NAMALWA (cell line): Measurements from ENCODE around the gene APBA2.

Experiments used
- DNase-seq: peaks from one replicate; pipeline ENCODE4 v3.0.0-alpha.2; 2015; ENCODE audit warnings: low spot score

The APBA2 gene

DNA sequence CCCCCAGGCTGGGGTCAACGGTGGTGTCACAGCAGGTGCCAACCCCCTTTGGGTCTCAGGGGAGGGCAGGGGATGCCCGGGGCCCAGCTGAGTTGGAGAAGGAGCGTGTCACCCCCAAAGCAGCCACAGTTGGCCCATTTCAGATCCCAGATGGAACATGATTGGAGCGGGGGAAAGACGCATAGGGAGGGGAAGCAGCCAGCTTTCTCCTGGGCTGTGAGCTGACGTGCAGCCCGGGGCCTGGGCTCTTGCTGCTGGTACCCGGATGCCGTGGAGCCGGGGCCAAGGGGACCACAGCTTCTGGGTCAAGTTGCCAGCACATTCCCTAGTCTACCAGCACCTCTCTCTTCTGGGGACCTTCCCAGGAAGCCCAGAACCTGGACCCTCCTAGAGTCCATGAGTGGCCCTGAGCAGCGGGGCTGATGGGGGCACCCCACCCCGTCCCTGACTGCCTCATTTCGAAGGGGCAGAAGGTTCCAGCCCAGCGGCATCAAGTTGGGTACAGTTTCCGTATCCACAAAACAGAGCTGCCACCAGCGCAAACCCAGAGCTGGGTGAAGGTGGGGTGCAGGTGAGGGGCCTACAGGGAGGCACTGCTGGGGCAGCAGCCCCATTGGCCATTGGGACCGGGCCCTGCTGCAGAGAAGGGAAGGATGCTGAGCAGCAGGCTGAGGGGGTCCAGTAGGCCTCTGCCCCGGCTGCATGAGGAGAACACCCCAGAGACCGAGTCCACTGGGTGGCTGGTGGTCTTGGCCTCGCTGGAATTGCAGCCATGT lies 235.0 kb downstream of the APBA2 start:
- DNase-seq = no peak

DNA sequence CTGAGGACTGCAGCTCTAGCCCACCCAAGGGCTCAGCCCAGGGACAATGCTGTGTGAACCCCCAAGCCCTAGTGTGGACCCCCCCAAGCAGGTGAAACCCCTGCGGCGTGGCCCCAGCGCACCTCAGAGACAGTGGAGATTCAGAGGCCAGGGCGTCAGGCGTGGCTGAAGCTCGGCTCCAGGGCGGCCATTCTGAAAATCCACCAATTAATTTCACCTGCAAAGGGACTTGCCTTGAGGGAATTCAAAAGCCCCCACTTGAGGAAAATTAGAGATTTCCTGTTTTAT lies 235.5 kb downstream of the APBA2 start:
- no peak for DNase-seq

DNA sequence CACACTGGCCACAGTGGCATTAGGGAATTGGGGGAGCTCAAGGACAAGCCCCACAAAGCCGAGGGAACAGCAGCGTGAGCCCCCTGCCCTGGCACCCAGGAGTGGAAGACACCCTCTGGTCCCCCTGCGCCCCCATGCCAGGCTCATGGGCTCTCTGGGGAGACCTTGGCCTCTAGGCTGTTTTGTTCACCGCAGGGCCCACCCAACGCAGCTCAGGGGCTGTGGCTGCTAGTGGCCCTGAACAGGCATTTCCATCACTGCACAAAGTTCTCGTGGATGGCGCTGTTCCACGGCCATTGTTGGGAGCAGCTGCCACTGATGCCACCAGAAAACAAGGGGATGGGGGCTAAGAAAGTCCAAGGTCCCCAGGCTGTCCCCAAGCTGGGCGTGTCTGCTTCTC lies 236.1 kb downstream of the APBA2 start:
- no peak for DNase-seq

DNA sequence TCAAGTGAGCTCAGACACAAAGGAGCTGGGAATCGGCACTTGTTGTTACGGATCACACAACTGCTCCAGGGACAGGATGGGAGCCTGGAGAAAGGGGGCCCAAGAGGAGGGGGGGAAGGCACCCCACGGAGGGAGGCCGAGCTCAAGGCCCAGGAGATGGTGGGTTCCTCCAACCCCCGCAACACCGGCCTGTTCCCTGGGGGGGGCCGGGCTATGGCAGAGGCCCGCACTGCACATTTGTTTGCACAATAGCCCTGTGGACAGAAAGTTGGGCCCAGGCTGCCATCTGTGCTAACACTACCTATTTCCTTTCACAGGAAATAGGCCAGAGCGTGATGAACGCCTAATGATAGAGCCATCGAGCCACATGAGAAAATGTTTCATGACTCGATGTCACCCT lies 236.7 kb downstream of the APBA2 start:
- DNase-seq = no peak

DNA sequence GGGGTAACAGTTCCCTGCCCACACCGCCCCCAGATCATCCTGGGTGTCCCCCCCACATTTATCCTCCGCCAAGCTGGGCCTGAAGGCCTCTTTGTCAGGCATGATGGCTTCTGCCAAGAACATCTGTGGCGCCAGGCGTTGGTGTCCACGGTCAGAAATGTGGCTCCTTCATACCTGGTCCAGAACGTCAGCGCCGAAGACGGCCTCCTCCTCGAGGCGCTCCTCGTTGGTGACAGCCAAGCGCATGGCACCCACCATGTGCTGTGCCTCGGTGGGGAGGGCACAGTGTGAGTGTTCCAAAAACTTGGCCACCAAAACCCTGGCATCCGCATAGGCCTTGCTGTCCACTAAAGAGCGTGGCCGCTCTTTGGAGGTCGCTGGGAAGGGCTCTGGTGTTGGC lies 237.4 kb downstream of the APBA2 start:
- no peak for DNase-seq

DNA sequence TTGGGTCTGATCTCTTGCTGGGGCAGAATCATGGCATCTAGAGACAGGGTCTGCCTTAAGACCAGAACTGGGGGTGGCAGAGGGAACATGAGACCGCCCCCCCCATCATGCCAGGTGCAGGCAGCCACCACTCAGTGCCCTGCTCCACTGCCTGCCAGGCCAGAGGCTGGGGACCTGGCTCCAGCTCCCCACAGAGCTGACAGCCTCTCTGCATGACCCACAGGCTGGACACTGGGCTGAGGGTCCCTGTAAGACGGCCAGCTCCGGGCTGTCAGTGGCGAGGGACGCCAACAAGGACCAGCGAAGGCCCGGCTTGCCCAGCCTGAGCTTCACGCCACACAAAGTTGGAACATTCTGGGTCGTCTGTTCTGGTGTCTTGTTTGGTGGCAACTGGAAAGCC lies 238.2 kb downstream of the APBA2 start:
- DNase-seq = no peak

DNA sequence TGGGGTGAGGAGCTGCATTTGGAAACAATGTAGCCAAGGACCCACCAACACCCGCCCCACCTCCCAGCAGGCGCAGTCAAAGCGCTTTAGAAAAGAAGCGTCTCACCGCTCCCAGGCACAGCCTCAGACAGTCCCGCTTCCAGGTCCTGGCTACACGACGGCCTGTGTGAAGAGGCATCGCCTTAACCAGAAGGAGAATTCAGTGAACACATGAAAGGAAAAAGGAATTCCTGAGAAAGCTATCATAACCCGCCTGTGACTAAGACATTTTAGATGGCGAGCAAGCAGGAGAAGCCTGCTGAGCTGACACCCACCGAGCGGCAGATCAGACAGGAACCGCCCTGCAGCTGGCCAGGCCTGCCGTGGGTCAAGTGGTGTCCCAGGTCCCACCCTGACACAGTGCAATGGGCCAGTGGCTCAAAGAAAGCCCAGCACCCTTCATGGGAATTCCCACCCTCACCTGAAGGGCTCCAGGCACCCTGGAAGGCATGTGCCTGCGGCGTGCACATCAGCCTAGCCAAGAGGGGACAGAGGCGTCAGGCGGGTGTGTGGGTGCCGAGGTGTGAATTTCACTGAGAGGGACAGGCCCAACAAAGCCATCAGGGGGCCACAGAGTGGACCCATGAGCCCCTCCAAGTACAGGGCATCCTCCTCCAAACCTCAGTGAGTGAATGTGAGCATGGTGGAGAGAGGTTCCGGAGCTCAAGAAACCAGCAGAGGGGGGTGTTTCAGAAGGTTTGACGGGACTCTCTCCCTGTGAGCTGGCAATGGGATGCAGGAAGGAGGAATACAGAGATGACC lies 239.0 kb downstream of the APBA2 start:
- no peak for DNase-seq

DNA sequence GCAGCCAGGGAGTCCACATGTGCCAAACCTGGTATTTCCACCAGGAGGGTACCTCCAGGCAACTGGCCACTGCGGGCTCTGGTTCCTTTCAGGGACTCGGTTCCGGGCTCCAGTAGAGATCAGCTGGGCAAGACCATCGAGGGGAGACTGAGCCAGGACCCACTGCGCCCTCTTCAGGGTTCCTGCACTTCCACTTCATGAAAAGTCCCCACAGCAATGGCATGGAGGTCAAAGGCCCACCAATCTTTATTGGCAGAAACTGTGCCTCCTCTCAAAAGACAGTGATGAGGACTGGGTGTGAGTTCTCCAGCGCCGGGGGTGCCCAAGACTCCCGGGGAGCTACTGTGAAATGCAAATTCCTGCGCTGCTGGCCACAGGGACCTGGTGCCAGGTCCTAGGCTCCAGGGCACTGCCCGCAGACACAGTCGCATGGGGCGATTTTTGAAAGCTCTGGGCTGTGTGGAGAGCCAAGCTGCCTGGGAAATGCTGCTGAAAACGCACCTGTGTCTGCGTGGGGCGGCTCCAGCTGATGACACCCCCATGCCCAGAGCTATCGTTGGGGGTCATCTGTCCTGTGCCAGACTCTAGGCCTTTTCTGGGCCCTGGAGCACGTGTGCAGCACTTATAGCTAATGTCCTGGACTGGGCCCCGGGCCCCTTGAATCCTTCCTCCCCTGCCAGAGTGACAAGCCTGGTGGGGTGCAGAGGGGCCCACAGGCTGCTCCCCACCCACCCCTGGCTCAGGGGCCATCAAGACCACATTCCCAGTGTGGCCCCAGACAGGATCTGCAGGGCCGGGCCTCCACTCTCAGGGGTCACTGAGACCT lies 239.8 kb downstream of the APBA2 start:
- DNase-seq = no peak

DNA sequence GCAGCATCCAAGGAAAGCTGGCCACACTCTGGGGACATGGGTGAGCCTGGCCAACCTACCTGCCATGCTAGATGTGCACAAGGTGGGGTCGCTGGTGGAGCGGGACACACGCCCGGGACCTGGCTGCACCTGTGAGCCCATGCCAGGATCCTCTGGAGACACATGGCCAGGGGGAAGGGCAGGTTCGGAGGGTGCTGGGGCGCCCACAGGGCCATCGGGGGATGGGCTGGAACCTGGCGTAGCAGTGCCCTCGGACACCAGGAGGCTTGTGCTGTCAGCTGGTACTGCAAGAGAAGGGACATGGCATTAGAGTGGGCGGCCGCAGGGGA lies 240.4 kb downstream of the APBA2 start:
- DNase-seq = no peak

DNA sequence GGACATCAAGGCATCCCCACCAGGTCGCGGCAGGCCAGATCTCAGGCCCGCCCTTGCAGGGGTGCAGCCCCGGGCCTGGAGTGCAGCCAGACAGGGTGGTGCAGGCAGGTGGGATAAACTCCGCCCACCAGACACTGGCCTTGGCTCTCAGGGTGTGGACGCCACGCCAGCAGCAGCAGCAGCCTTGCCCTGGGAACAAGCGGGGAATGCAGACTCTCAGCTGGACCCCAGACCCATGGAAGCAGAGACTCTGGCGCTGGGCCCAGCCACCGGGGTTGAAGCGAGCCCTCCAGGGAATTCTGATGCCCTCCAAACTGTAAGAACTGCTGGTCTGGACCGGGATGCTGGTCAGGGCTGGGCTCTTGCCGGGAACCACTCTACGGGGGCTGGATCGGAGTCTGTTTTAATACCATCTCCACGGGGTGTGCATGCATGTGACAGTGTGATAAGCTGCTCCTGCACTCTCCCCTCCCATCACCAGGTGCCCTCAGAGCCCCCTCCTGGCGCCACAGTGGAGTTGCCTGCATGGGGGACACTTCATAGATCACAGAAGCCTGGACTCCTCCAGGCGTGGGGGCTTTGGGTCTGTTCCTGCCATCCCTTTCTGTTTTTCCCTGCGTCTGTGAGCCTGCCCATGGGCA lies 241.2 kb downstream of the APBA2 start:
- DNase-seq = peak; percentile 45

DNA sequence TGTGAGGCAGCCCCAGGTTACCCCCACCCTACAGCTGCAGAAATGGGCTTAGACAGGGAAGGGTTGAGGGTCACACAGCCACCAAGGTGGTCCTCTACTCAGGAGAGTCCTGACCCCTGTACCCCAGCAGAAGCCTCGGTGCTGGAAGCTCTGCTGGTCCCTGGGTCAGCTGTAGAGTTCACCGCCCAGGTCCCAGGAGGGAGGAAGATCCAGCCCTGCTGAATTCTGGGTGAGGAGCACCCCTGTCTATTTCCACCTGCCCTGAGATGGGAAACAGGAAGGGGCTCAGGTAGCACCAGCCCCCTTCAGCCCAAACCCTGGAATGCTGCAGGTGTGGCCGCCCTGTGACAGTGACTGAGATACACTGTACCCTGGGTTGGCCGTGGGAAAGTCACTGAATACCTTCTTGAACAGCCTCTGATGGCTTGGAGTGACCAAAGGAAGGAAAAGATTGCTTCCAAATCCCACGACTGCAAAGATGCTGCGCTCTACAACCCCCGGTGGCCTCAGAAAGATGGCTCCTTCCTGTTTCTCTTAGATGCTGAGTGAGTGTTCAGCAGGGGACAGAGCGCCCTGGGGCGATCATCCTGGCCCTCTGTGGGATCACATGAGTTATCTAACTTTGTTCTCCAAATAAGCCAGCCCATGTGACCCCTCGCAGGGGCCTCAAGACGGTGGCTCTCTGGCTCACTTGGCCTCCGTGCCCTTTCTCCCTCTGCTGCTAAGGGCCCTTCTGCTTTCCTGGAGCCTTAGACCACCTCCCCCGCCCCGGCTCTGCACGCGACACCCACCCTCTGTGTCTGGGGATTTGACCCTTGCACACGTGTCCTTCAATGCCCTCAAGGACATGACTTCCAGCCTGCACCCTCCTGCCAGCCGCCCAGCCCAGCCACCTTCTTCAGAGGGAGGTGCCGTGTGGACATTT lies 242.0 kb downstream of the APBA2 start:
- DNase-seq = no peak

DNA sequence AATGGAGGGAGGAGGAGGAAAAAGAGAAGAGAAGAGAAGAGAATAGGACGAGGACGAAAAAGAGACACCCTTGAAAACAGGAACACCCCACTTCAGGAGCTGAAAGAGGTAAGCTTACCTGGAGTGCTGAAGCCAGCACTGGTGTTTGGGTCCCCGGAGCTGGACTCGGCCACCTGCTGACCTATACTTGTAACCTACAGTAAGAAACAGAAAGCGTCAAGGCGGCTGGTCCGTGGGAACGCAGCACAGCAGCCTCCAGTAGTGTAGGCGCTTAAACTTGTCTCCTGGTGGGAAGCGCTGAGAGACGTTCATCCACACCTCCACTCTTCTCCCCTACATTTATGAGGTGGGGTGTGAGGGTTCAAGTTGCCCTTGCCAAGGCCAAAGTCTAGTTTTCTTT lies 242.9 kb downstream of the APBA2 start:
- DNase-seq = no peak

DNA sequence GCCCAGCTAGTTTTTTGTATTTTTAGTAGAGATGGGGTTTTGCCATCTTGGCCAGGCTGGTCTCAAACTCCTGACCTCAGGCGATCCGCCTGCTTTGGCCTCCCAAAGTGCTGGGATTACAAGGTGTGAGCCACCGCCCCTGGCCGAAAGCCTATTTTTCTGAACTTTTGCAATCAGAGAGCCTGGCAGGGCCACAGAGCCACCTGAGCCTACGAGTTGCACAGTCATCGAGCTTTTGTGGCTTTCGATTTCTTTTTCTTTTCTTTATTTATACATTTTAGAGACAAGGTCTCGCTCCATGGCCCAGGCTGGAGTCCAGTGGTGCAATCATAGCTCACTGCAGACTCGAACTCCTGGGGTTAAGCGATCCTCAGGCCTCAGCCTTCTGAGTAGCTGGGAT lies 243.4 kb downstream of the APBA2 start:
- no peak for DNase-seq

DNA sequence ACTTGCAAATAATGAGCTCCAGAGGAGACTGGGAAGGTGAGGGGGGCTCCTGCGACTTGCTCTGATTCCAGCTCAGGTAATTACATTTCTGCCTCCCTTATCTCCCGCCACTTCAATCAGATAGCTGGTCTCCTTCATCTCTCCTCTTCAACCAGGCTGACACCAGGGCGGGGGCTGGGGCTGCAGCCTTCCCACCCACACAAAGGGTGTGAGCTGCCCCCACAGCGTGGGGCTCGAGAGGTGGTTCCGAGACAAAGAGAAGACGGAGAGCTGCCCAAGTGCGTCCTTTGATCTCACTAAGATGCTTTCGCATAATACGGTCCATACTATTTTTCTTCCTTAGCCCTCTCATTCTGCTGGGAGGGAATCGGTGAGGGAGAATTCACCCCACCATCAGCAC lies 244.2 kb downstream of the APBA2 start:
- DNase-seq = no peak

DNA sequence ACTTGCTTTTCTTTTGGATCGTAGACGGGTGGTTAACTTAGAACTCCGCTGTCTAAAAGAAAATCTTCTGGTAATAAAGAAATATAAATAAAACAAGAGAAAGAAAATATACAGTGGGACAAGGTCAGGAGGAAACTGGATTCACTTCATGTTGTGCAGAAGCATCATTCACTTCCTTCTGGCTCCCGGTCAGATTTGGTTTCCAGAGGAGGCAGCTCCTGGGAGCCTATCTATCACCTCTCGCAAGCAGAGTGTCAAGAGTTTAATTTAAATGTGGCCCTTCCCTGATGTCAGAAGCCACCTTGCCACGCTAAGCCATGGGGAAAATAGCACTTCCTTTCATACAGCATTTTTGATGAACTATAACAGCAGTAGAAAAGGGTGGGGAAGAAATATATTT lies 244.7 kb downstream of the APBA2 start:
- DNase-seq = no peak

DNA sequence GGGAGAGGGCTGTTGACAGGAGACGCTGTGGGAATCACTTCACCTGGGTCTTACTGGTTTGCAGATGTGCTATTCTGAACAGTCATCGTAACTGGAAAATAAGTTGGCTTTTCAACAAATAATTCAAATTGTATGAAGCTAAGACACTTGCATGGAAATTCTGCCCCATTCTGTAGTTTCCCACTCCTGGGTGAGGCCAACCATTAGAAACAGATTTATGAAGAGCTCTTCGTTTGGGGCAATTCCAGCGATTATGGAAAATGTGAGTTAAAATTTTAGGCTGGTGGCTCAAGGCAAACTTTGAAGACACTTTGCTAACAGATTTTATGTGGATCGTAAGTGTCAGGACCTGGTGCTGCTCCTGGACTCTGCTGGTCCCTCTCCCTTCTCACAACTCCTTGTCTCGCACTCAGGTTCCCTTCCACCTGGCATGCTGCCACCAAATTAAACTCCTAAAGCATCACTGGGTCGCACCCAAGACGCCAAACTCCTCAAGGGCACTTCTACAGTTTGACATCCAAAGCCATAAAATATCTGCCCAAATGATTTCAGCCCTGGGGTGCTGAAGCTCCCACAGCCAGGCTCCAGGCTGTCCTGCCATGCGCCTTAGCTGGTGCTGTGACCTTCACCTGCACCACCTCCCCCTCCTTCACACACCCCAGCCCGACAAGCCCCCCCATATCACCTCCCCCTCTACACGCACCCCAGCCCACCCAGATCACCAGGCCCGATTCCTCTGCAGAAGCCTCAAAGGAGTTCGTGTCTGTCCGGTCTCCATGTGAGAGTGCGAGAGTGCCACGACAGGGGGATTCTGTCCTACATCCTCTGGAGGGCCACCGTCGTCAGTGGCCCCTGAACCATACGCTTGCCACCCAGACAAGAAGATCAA lies 245.4 kb downstream of the APBA2 start:
- DNase-seq = no peak

DNA sequence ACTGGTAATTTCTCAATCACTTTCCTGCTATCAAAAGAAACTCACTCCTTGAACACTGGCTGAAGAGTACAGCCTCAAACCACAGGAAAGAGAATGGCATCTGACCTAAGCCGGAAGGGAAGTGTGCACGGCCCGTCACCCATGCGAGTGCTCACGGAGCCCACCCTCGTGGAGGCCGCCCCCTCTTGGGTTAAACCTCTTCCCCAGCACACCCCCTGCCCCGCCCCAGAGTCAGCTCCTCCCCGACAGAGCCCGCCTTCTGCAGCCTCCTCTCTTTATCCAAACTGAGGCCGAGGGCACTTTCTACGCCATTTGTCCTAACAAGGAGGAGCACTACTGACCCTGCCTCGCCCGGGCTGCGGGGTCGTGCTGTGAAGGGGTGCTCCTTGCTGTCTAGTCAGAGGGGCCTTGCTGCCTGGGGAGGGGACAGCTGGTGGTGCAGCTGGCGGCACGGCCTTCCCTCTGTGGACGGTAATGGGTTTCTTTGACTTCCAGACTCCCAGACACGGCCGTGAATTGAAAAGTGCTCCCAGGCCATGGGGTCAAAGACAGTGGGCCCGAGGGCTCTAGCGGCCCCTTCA lies 246.2 kb downstream of the APBA2 start:
- no peak for DNase-seq

DNA sequence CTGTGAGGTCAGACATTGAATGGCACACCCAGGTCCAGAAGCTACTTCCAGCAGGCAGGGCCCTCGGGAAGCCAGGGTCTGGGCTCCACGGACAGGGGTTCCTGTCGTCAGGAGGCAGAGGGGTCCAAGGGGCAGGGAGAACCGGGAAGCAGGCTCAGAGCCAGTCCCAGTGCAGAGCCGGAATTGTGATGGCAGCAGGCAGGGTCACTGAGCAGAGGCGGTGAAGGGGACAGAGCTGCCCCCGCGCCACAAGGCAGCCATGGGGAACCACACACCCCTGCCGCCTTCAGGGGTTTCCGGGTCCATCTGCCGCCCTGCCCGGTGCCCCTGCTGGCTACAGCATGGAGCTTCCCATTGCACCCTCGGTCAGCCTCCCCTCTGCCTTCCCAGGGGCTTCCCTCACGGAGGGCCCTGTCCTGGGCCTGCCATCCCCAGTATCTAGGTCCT lies 247.0 kb downstream of the APBA2 start:
- no peak for DNase-seq

DNA sequence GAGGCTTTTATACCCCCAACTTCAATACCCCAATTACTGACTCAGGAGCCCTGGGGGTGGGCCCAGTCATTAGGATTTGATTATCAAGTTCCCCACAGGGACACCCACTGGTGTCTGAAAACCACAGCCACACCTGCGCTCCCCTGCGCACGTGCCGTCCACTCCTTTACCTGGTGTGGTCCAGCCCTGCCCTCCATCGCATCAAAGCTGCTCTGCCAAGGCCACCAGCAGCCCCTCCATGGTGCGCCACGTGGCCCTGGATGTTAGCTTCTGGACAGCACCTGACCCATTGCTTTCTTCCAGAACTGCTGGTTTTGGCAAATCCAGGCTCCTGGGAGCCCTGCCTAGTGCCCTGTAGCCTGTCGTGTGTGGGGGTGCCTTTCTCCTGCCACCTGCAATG lies 247.5 kb downstream of the APBA2 start:
- DNase-seq = no peak

DNA sequence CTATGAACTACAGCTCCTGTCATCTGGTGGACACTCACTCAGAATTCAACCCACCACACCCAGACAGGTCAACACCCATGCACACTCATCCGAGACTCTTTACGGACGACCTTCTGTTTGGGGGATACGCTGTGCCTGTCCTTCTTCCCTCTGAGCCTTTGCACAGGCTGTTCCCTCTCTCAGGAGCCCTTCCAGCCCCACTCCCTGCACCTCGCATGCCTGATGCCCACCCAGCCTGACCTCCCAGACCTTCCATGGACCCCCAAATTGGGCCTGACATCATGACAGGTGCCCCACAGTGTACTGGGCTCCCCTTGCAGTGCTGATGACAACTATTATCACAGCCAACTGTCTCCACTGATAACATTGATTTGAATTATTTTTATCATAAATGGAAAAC lies 248.0 kb downstream of the APBA2 start:
- DNase-seq = no peak
